Colonic mucosa (tissue), 4 donors: ENCODE data around the gene ARFIP1. TPM values are rescaled to one million over a fixed set of nuclear protein-coding genes. Genes with fewer than 3 reads are reported as not detected.

Source experiments
- DNase-seq: peaks from one replicate; pipeline ENCODE4 v3.0.0-alpha.2; 2020
- H3K27ac ChIP-seq: fragments of 200-600 bp; one replicate; pipeline ENCODE4 v1.8.0; 2021
- H3K27me3 ChIP-seq: fragments of 200-600 bp; one replicate; pipeline ENCODE4 v1.8.0; 2021
- H3K36me3 ChIP-seq: fragments of 200-600 bp; one replicate; pipeline ENCODE4 v1.8.0; 2021
- H3K4me1 ChIP-seq: fragments of 200-600 bp; one replicate; pipeline ENCODE4 v1.8.0; 2021; ENCODE audit warnings: mild to moderate bottlenecking
- H3K4me3 ChIP-seq: fragments of 200-600 bp; one replicate; pipeline ENCODE4 v1.8.0; 2021
- H3K9ac ChIP-seq, 2 donors: one replicate each; pipeline ENCODE4 v1.7.0; 2013; ENCODE audit warnings: control low read depth in 2 of 2, low read depth in 2 of 2, low read length in 2 of 2
- H3K9me3 ChIP-seq: fragments of 200-600 bp; one replicate; pipeline ENCODE4 v1.8.0; 2021
- CTCF ChIP-seq: fragments of 200-600 bp; IDR thresholded peaks from one replicate; pipeline ENCODE4 v1.8.0; 2022; ENCODE audit warnings: antibody characterized with exemption, mild to moderate bottlenecking
- intact Hi-C: fragments of 100-400 bp; cut with DNase I; formaldehyde crosslinking; loops from one replicate; pipeline ENCODE4 v1.14.1; 2022
- total RNA-seq, 2 donors: library from RNA; stranded (reverse); fragmentation: NEBNext Ultra II Directional in 1 of 2; extraction: Animal tissue kit (Norgen Biotek cat#: 25700) in 1 of 2; gene quantifications; one replicate each; pipeline ENCODE4 v1.2.1, GENCODE V29; 2021
- donor health status: healthy.
- donor health status: DM: no; HTN: no; CAD: no.
- donor health status: DM: no; HTN: no; CAD: no.

ARFIP1 gene
- total RNA-seq, 2 donors from 2014 or later = 55.9 to 74.1 TPM

GRCh38 chr4:152847376-152847775, 67.6 kb downstream of the ARFIP1 start:
- H3K27ac ChIP-seq = no peak overlapping the region
- no peak overlapping the region for H3K9ac ChIP-seq
- TF ChIP-seq CTCF = no peak

GRCh38 chr4:152848508-152848907, 68.8 kb downstream of the ARFIP1 start:
- no peaks in the 10 kb centered on the region for H3K36me3 ChIP-seq
- intact Hi-C loops = loop anchor here (5.0 kb wide), 2 partner anchors 239 to 279 kb away; no protein-coding TSS in a partner anchor

More at GRCh38 chr4:152847376-152847775, 67.6 kb downstream of the ARFIP1 start:
- no peak overlapping the region for H3K4me3 ChIP-seq
- intact Hi-C loops = loop anchor here (5.0 kb wide), 2 partner anchors 240 to 280 kb away; no protein-coding TSS in a partner anchor
- no peaks in the 10 kb centered on the region for H3K9me3 ChIP-seq
- no peak for DNase-seq
- no peaks in the 10 kb centered on the region for H3K27me3 ChIP-seq
- no peaks in the 10 kb centered on the region for H3K36me3 ChIP-seq
- no peaks in the 10 kb centered on the region for H3K4me1 ChIP-seq

GRCh38 chr4:152849350-152849749, 69.6 kb downstream of the ARFIP1 start:
- H3K9ac ChIP-seq = no peak overlapping the region
- no peaks in the 10 kb centered on the region for H3K27me3 ChIP-seq
- DNase-seq = no peak
- H3K4me1 ChIP-seq = no peaks in the 10 kb centered on the region
- no peaks in the 10 kb centered on the region for H3K36me3 ChIP-seq
- no peak overlapping the region for H3K4me3 ChIP-seq
- no peak for TF ChIP-seq CTCF
- no peaks in the 10 kb centered on the region for H3K9me3 ChIP-seq
- no peak overlapping the region for H3K27ac ChIP-seq
- intact Hi-C loops = loop anchor here (5.0 kb wide), 2 partner anchors 238 to 278 kb away; no protein-coding TSS in a partner anchor

More at GRCh38 chr4:152848508-152848907, 68.8 kb downstream of the ARFIP1 start:
- no peak overlapping the region for H3K27ac ChIP-seq
- DNase-seq = no peak
- no peak overlapping the region for H3K4me3 ChIP-seq
- no peaks in the 10 kb centered on the region for H3K4me1 ChIP-seq
- no peaks in the 10 kb centered on the region for H3K9me3 ChIP-seq
- H3K27me3 ChIP-seq = no peaks in the 10 kb centered on the region
- TF ChIP-seq CTCF = no peak
- H3K9ac ChIP-seq = no peak overlapping the region

GRCh38 chr4:152850377-152850776, 70.6 kb downstream of the ARFIP1 start:
- H3K4me3 ChIP-seq = no peak overlapping the region
- no peak overlapping the region for H3K27ac ChIP-seq
- TF ChIP-seq CTCF = no peak
- no peak for DNase-seq
- no peaks in the 10 kb centered on the region for H3K27me3 ChIP-seq
- H3K9me3 ChIP-seq = no peaks in the 10 kb centered on the region
- no peaks in the 10 kb centered on the region for H3K4me1 ChIP-seq
- intact Hi-C loops = no loop called here
- no peak overlapping the region for H3K9ac ChIP-seq
- no peaks in the 10 kb centered on the region for H3K36me3 ChIP-seq

- no peak for DNase-seq
- intact Hi-C loops = no loop called here
These were observed 71.5 kb downstream of the ARFIP1 start for GRCh38 chr4:152851226-152851625.

More at GRCh38 chr4:152851226-152851625, 71.5 kb downstream of the ARFIP1 start:
- no peaks in the 10 kb centered on the region for H3K4me1 ChIP-seq
- H3K4me3 ChIP-seq = no peak overlapping the region
- no peak overlapping the region for H3K9ac ChIP-seq
- H3K9me3 ChIP-seq = no peaks in the 10 kb centered on the region
- TF ChIP-seq CTCF = no peak
- H3K27ac ChIP-seq = no peak overlapping the region
- no peaks in the 10 kb centered on the region for H3K27me3 ChIP-seq
- H3K36me3 ChIP-seq = no peaks in the 10 kb centered on the region
